ENCODE results near the gene SOX1.

SOX1 gene

DNA sequence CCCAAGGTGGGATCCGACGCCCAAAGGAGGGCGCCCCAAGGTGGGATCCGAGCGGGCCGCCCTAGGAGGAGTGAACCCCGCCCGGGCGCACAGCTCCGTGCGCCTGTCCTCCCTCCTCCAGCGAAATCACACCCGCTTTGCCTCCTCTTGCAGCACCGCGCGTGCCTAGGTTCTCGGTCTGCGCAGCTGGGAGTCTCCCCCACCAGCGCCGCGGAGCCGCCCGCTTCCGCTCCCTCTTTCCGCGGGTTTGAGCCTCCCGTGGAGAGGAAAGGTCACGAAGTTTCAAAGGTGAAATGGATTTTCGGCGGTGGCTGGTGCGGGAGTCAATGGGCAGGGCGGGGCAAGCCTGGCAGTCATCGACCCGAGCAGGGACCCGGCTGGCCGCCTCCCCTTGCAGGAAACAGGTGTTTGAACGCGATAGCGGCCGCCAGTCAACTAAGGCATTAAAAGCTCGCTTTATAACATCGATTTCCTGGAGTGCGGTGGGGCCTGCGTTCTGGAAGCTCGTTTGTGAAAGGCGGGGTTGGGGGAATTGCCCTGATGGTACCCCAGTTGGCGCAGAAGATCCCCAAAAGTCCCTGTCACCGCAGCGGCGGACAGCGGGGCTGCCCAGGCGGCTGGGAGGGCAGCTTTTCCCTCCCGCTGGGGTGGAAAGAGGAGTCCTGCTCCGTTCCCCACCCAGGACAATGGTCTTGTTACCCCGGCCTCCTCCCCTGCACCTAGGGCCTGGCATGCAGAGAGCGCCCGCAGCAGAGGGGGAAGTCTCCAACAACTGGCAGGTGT, 9.0 kb upstream of the SOX1 start:
- no peak for DNase-seq (ENCODE audit: low read depth)
- H3K4me3 ChIP-seq (ENCODE audit: low read depth, low read length) = no peak overlapping the region

DNA sequence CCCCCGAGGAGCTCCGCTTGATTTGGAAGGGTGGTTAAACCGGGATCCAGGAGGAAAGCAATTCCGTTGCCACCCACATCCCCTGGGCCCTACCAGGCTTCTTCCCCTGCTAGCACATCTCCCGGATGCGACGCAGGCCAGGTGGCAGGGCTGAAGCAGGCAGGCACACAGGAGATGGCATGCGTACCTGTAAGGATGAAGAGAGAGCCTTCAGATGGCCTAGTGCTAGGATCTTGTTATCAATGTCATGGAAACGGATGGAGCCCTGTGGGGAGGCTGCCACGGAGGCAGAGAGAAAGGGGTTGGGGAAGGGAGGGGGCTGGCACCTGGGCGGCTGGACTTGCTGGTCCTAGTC, 8.5 kb upstream of the SOX1 start:
- no peak overlapping the region for H3K4me3 ChIP-seq (ENCODE audit: low read depth, low read length)
- DNase-seq (ENCODE audit: low read depth) = no peak

DNA sequence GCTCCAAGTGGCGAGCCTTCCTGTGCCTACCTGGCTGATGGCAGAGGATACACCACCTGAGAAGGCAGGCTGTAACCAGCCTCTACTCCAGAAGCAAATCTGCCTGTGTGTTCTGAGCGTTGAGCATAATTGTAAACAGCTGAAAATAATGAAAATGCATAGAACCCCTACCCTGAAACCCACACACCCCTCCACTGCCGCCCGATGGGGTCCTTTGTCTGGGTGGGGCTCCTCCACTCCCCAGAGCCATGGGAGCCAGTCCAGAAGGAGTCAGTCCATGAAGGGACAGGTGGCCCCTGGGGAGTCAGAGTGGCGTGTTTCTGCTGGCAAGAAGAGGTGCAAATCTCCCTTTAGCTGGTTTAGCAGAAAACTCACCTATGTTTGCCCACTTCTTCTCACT, 8.0 kb upstream of the SOX1 start:
- DNase-seq (ENCODE audit: low read depth) = no peak
- H3K4me3 ChIP-seq (ENCODE audit: low read depth, low read length) = no peak overlapping the region

DNA sequence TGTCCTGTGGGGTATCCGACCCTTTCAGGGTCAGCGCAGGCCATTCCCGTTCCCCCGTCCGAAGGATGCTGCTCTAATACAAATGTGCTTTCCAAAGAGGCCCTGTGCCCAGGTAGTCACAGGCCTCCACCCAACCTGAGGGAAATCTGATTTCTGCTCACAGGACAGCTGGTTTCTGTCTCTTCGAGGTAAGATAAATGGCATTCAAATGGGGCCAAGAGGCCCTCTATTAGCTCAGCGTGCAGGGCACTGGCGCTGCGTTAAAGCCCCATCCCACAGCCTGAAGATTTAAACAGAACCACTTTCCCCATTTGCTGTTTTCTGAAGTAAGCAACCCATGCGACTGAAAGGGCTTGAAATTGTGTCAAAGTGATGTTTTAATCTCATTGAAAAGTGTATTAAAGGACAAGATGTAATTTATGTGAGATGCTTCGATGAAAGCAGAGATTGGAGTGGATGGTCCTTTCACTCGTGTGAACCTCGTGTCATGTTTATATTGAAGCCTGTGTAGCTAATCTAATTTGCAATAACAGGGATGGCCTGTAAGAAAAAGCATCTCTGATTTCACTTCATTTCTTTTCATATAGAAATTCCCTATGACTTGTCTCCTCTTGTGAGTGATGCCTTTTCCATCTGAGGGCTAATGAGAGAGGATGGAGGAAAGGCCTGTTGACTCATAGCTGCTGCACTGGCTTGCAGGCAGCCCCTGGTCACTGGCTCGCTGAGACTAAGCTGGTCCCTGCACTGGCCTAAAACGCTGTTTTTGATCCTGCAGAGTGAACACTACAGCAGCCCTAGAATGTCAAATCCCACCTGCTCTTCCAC, 7.3 kb upstream of the SOX1 start:
- no peak overlapping the region for H3K4me3 ChIP-seq (ENCODE audit: low read depth, low read length)
- DNase-seq (ENCODE audit: low read depth) = no peak

DNA sequence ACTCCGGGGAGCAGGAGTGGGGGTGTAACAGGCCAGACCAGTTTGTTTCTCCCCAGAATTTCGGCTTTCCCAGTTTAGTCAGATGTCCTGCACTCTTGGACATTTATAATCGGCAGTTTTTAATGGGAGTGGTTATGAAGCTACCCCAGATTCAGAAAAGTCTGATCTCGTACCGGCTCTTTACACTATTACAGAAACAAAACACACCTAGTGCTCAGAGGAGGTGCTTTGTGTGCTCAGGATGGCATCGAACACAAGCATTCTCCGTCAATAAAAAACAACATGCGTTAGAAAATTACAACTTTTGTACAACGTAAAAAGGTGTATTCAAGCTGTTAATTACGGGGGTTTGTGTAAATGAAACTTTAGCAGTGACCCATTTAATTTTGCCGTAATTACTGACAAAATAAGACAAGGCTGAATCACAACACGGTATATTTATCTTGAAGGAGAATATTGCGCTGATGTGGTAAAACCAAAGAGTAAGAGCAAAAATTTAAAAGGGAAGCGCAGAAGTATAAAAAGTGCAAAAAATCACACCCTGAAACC, 6.6 kb upstream of the SOX1 start:
- H3K4me3 ChIP-seq (ENCODE audit: low read depth, low read length) = no peak overlapping the region
- no peak for DNase-seq (ENCODE audit: low read depth)

DNA sequence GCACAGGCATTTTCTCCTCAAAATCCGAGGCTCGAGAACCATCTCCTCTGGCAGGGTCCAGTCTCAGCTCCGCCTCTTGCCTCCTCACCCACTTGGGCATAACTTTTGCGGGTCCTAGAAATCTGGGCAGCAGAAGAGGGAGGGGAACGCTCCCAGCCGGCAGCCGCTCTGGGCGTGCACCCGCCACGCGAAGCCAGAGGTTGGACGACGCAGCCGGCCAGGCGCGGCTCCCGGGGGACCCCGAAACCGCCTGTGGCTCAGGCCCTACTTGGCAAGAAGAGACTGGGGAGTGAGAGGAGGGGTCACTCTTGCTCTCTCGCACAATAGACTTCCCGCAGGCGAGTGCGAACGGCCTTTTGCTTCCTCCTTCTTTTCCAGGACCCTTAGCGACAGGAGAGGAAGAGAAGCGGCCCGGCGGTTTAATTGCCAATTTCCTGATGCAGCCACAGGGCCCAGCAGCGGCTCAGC, 6.0 kb upstream of the SOX1 start:
- no peak overlapping the region for H3K4me3 ChIP-seq (ENCODE audit: low read depth, low read length)
- DNase-seq (ENCODE audit: low read depth) = no peak

DNA sequence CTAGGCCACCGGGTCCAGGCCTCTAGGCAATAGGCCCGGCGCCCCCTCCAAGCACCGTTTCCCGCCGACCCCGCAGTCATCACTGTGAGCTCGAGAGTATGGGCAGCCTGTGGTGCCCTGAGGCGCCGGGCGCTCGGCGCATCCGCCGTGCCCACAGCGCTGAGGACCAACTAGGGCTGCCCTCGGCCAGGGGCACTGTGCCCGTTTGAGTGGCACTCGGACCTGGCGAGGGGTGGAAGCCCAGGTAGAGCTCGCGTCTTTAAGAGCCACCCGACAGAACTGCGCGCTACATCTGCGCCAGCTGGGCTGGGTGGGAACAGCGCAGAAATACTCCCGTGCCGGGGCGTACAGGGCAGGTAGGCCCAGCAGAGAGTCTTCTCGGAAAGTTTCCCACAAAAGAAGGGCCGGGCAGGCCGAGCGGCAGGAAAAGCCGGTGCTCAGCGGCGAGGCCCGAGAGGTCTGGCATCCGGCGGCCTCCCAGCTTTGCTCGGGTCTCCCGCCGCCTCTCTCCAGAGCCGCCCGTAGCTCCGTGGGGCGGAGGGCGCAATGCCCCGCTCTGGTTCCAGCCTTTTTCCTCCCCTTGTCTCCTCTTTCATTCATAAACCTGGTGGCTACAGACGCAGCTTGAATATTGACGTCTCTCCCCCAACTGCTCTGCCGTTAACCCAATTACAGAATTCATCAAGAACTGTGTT, 5.4 kb upstream of the SOX1 start:
- no peak overlapping the region for H3K4me3 ChIP-seq (ENCODE audit: low read depth, low read length)
- DNase-seq (ENCODE audit: low read depth) = no peak

DNA sequence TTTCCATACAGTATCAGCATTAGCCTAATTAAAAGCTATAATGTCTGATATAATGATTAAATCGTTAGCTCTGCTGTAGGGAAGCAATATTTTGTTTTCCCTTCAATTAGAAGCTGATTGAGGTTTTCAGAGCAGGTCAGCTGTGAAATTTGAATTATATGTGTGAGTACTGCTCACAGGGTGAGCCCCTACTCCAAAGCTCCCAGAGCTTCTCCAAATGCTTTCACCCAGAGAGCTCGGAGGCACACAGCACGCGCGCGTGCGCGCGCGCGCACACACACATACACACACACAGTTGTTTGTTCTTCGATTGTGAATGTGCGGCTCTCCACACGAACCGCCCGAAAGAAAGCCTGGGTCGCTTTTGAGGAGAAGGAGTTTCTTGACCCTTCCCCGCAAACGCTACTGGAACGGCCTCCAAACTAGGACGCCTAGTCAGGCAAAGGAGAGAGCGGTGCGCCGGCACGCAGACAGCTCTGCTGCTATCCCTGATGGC, 4.8 kb upstream of the SOX1 start:
- no peak for DNase-seq (ENCODE audit: low read depth)
- no peak overlapping the region for H3K4me3 ChIP-seq (ENCODE audit: low read depth, low read length)

DNA sequence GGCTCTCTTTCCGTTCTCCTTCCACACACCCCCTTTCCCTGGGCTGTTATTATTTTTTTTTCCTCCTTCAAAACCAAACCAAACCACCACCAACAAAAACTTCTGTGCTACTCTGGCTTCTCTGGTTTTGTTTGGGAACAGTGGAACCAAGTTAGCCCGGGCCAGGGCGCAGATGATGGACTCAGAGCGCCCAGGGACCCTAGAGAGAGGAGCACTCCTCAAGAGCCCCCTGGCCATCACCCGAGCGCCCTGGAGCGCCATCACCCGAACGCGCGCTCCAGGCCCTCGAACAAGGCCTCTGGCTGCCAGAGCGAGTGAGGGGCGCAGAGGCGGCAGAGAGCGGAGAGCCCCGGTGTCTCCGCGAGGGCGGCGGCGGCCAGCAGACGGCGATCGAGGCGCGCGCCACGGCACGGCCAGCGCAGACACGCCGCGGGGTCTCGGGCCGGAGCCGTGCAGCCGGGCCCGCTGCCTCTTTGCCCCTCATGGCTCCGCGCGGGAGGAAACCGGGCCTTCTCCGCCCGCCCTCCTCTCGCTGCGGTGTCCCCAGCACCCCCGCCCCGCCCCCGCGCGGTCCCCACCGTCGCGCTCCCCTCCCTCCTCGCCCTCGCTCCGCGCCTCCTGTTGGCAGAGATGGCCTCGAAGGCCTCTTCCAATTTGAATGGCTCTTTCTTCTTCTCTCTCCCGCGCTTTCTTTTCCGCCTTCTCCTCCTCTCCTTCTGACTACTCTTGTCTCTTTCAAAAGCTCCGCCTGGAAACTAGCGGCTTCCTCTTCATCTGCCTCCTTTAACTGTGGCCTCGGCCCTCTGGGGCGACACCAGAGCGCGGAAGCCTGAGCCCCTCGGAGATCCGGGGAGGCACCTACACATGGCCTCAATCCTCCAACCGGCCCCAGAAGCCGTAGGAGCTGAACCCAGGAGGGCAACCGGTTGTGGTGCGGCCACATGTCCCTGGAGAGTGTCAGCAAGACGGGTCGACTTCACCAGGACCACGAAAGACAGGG, 4.1 kb upstream of the SOX1 start:
- DNase-seq (ENCODE audit: low read depth) = no peak
- H3K4me3 ChIP-seq (ENCODE audit: low read depth, low read length) = no peak overlapping the region

DNA sequence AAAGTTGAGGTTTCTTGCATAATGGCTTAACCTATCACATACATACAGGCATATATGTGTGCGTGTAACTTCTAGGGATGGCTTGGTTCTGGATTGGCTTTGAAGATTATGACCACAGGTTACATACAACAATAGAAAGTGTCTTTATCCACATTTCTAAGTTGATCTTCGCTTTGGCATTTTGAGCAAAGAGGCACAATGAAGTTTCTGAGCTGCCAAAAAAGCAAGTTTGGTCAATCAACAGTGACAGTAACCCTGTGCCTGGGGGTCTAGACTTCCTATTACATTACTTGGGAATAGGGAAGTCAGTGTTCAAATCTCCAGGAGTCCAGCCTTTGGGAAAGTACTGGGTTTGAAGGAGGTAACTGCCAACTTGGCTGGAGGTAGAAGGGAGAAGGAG, 3.1 kb upstream of the SOX1 start:
- DNase-seq (ENCODE audit: low read depth) = no peak
- no peak overlapping the region for H3K4me3 ChIP-seq (ENCODE audit: low read depth, low read length)

DNA sequence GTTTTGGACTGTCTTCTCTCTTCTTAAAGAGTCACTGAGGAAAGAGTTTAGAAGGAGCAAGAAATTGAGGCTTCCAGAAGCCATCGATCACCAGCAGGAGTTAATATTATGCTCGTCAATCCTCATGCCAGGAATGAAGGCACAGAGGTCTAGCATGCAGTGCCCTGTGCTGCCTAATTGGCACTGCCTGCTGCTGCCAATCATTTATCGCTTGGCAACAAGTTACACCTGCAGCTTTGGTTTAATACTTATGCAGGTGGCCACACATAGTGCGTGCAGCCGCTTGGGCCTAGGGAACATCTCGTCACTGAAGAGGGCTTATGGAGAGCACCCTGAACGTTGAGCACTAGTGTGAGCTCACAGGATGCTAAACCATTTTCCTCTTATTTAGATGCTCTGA, 2.7 kb upstream of the SOX1 start:
- DNase-seq (ENCODE audit: low read depth) = no peak
- no peak overlapping the region for H3K4me3 ChIP-seq (ENCODE audit: low read depth, low read length)

DNA sequence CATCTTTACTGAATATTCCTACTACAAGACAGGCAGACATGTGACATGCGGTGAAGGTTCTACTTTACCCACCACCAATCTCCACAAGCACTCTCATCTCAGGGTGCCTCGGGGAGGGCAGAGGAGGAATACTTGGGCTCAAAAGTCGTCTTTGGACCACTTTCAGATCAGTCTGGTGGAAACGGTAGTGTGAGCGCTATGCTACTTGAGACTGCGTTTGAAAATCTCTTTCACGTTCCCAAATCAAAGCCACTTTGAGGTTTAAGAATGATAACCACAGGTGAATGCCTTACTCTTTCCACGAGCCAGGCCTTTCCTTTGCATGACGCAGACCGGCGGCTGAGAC, 1.5 kb upstream of the SOX1 start:
- DNase-seq (ENCODE audit: low read depth) = no peak
- no peak overlapping the region for H3K4me3 ChIP-seq (ENCODE audit: low read depth, low read length)

DNA sequence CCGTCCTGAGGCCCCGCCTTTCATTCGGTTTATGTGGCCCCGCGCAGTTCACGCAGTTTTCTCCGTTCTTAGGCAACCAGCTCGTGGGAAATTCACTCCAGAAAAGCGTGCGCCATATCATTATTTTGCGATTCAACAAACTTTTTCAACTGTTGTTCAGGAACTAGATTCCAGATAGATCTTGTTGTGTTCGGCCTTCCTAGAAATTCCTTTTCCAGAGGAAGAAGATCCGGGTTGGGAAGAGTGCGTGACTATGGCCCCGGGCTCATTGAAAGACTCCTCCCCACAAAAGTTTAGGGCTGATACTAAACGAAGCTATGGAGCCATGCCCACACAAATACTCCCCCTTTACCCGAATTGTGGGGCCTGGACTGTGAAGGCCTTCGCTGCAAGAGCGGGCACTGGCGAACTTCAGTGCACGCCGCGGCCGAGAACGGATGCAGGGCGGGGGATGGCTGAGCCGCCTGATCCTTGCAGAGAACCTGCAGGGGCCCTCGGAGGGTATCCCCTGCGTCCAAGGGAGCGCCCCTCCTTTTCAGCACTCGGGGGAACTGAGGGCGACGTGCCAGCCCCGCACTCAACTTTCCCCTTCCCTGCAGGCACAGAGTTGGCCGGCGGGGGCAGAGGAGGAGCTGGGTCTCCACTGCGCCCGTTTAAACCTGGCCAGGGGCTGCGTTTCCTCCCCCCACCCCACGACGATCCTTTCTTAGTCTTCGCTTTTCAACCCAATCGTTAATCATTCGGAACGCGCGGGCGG, 904 bp upstream of the SOX1 start:
- no peak for DNase-seq (ENCODE audit: low read depth)
- H3K4me3 ChIP-seq (ENCODE audit: low read depth, low read length) = peak overlapping the region; percentile 32

DNA sequence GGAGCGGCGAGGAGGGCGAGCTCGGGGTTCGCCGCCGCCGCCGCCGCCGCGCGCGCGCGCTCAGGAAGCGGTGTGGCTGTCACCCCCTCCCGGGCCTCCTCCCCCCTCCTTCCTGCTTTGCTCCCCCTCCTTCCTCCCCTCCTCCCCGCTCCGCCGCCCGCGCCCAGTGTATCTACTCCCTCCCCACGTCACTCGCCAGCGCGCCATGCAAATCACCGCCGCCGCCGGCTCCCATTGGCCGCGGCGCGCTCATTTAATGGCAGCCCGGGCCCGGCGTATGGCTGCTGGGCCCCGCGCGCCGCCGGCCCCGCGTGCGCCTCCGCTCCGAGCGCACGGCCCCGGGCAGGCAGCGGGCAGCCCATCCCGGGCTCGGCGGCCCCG, 335 bp upstream of the SOX1 start:
- H3K4me3 ChIP-seq (ENCODE audit: low read depth, low read length) = peak overlapping the region; percentile 32
- peak; percentile 3 for DNase-seq (ENCODE audit: low read depth)

DNA sequence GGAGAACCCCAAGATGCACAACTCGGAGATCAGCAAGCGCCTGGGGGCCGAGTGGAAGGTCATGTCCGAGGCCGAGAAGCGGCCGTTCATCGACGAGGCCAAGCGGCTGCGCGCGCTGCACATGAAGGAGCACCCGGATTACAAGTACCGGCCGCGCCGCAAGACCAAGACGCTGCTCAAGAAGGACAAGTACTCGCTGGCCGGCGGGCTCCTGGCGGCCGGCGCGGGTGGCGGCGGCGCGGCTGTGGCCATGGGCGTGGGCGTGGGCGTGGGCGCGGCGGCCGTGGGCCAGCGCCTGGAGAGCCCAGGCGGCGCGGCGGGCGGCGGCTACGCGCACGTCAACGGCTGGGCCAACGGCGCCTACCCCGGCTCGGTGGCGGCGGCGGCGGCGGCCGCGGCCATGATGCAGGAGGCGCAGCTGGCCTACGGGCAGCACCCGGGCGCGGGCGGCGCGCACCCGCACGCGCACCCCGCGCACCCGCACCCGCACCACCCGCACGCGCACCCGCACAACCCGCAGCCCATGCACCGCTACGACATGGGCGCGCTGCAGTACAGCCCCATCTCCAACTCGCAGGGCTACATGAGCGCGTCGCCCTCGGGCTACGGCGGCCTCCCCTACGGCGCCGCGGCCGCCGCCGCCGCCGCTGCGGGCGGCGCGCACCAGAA, 1.1 kb downstream of the SOX1 start:
- no peak for DNase-seq (ENCODE audit: low read depth)
- no peak overlapping the region for H3K4me3 ChIP-seq (ENCODE audit: low read depth, low read length)

DNA sequence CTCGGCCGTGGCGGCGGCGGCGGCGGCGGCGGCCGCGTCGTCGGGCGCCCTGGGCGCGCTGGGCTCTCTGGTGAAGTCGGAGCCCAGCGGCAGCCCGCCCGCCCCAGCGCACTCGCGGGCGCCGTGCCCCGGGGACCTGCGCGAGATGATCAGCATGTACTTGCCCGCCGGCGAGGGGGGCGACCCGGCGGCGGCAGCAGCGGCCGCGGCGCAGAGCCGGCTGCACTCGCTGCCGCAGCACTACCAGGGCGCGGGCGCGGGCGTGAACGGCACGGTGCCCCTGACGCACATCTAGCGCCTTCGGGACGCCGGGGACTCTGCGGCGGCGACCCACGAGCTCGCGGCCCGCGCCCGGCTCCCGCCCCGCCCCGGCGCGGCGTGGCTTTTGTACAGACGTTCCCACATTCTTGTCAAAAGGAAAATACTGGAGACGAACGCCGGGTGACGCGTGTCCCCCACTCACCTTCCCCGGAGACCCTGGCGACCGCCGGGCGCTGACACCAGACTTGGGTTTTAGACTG, 1.7 kb downstream of the SOX1 start:
- H3K4me3 ChIP-seq (ENCODE audit: low read depth, low read length) = no peak overlapping the region
- DNase-seq (ENCODE audit: low read depth) = no peak

DNA sequence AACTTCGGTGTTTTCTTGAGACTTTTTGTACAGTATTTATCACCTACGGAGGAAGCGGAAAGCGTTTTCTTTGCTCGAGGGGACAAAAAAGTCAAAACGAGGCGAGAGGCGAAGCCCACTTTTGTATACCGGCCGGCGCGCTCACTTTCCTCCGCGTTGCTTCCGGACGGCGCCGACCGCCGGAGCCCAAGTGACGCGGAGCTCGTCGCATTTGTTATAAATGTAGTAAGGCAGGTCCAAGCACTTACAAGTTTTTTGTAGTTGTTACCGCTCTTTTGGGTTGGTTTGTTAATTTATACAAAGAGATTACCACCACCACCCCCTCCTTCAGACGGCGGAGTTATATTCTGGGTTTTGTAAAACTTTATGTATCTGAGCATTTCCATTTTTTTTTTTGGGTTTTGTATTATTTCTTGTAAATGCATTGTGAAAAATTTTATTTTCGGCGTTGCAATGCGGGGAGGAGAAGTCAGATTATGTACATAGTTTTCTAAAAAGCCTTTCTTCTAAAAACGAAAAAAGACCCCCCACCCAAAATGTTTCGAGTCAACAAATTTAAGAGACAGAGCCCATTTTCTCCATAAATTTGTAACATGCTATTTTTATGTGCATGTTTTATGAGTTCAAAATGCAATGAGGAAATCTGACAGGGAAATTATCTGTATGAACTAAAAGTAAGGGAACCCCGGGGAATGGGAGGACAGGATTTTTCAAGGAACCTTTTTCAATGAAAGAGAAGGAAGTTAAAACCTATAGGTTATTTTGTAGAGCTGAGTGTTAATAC, 2.3 kb downstream of the SOX1 start:
- DNase-seq (ENCODE audit: low read depth) = no peak
- no peak overlapping the region for H3K4me3 ChIP-seq (ENCODE audit: low read depth, low read length)

Measured in skeletal muscle cell (primary cell).